HUES64 (cell line): ENCODE data around the gene TPD52L1.

Experiments
- H3K27ac ChIP-seq: 2 replicates; pipeline ENCODE4 v1.7.0; 2013; ENCODE audit warnings: low read depth, low read length, inconsistent platforms
- H3K27me3 ChIP-seq: 2 replicates; pipeline ENCODE4 v1.6.1; 2013; ENCODE audit warnings: mild to moderate bottlenecking, low read length; ENCODE audit not compliant: insufficient read depth
- H3K36me3 ChIP-seq: 2 replicates; pipeline ENCODE4 v1.6.1; 2013; ENCODE audit warnings: mild to moderate bottlenecking, low read length; ENCODE audit not compliant: insufficient read depth
- H3K4me1 ChIP-seq: 2 replicates; pipeline ENCODE4 v1.6.1; 2013; ENCODE audit warnings: mild to moderate bottlenecking, low read length, moderate library complexity; ENCODE audit not compliant: insufficient read depth
- H3K4me3 ChIP-seq: 2 replicates; pipeline ENCODE4 v1.5.1; 2013; ENCODE audit warnings: mild to moderate bottlenecking, low read length, moderate library complexity
- H3K9ac ChIP-seq: 2 replicates; pipeline ENCODE4 v1.6.1; 2013; ENCODE audit warnings: mild to moderate bottlenecking, low read depth, low read length
- H3K9me3 ChIP-seq: 2 replicates; pipeline ENCODE4 v1.6.1; 2013; ENCODE audit warnings: low read depth, low read length; ENCODE audit not compliant: insufficient read depth
- WGBS: fragments of 150-250, 120-280 bp; methylation state at CpG from one replicate; pipeline ENCODE4 v1.1.7; 2013; ENCODE audit warnings: missing lambda C conversion rate; 5-methylcytosine and 5-hydroxymethylcytosine counted together

The TPD52L1 gene

GRCh38 chr6:125259354-125259736 is 105.8 kb downstream of the TPD52L1 start:
- H3K27me3 ChIP-seq, result no peaks in the 10 kb centered on the region

GRCh38 chr6:125262016-125263013 is 108.7 kb downstream of the TPD52L1 start:
- Histone ChIP-seq H3K9ac (no peak overlapping the region), H3K4me3 (no peak overlapping the region), H3K36me3 (no peaks in the 10 kb centered on the region), H3K4me1 (no peaks in the 10 kb centered on the region), H3K27me3 (no peaks in the 10 kb centered on the region), H3K27ac (no peak overlapping the region), H3K9me3 (no peaks in the 10 kb centered on the region)
- 90% methylated on average over 11 of the region's 12 CpGs for WGBS

More at GRCh38 chr6:125259354-125259736, 105.8 kb downstream of the TPD52L1 start:
- WGBS, result 86% methylated on average over 2 of the region's 2 CpGs
- Histone ChIP-seq H3K9me3 (no peaks in the 10 kb centered on the region), H3K27ac (no peak overlapping the region), H3K36me3 (no peaks in the 10 kb centered on the region), H3K4me1 (no peaks in the 10 kb centered on the region), H3K4me3 (no peak overlapping the region), H3K9ac (no peak overlapping the region)

DNA sequence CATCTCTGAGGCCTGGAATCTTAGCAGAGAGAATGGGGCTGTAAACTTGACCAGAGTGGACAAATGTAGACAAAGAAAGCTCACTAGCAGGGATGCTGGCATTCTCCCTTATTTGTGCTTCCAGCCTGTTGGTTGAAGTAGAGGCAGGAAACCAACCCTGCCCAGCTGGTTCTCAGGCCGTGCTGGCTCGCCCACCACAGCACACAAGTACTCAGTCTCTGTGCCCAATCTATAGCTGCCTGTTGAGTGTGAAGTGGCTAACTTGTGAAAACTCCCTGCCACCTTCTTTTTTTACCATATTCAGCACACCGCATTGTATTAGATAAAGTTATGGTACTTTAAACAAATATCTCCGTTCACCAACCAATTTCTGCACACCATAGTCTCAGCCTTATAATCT is 110.9 kb downstream of the TPD52L1 start:
- no peaks in the 10 kb centered on the region for H3K4me1 ChIP-seq
- H3K36me3 ChIP-seq, result no peaks in the 10 kb centered on the region
- H3K9ac ChIP-seq, result no peak overlapping the region
- H3K27me3 ChIP-seq, result no peaks in the 10 kb centered on the region
- no peak overlapping the region for H3K4me3 ChIP-seq
- H3K27ac ChIP-seq, result no peak overlapping the region
- no peaks in the 10 kb centered on the region for H3K9me3 ChIP-seq
- 88% methylated on average over 1 of the region's 4 CpGs for WGBS

- Histone ChIP-seq H3K36me3 (peaks cover 4% of the 10 kb centered on the region), H3K4me3 (no peak overlapping the region), H3K4me1 (no peaks in the 10 kb centered on the region), H3K27me3 (no peaks in the 10 kb centered on the region), H3K9ac (no peak overlapping the region), H3K9me3 (no peaks in the 10 kb centered on the region), H3K27ac (no peak overlapping the region)
- WGBS, result 95% methylated on average over 12 of the region's 12 CpGs
Observed at GRCh38 chr6:125267806-125268523, 114.4 kb downstream of the TPD52L1 start.

GRCh38 chr6:125268765-125269164 is 115.2 kb downstream of the TPD52L1 start:
- Histone ChIP-seq H3K9ac (no peak overlapping the region), H3K27ac (no peak overlapping the region), H3K36me3 (peaks cover 4% of the 10 kb centered on the region), H3K4me1 (no peaks in the 10 kb centered on the region), H3K27me3 (no peaks in the 10 kb centered on the region), H3K9me3 (no peaks in the 10 kb centered on the region), H3K4me3 (no peak overlapping the region)
- 94% methylated on average over 4 of the region's 4 CpGs for WGBS

DNA sequence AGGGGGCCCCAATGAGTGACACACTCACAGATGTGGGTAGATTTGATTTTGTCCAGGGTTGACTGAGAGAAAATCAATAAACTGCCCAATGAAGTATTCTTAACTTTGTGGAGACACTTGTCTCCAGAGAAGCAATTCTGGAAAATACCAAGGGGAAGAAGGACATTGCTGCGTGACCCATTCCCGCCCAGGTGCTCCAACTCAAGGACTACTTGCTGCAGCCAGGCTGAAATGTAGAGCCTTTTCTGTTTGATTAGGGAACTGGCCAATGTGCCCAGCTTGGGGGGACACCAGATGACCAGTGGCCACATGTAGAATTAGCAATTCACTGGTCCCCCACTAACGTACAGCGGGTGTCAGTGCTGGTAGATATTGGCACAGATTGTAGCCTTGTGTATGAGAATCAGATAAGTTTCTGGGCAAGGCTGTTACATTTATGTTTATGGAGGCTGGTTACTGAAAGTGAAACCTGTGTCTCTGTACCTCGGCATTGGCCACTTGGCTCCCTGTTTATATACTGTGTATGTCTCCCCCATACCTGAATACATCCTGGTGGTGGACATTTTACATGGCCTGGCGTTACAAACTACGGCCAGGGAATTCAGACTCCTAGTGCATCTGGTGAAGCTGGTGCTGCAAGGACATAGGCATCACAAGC is 115.9 kb downstream of the TPD52L1 start:
- Histone ChIP-seq H3K27me3 (no peaks in the 10 kb centered on the region), H3K4me3 (no peak overlapping the region), H3K27ac (no peak overlapping the region), H3K4me1 (no peaks in the 10 kb centered on the region), H3K9ac (no peak overlapping the region), H3K36me3 (peaks cover 4% of the 10 kb centered on the region), H3K9me3 (no peaks in the 10 kb centered on the region)
- 95% methylated on average over 7 of the region's 7 CpGs for WGBS

DNA sequence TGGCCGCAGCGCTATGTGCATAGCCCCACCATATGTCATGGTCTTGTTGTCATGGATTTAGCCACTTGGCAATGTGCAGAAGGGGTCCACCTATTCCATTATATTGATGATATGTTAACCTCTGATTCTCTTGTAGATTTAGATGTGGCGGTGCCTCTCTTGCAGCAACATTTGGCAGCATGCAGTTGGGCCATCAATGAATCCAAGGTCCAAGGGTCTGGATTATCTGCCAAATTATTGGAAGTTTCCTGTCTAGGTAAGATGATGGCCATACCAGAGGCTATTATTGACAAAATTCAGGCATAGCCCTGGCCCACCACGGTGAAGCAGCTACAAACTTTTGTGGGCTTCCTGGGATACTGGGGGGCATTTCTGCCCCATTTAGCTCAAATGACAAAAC is 116.8 kb downstream of the TPD52L1 start:
- no peaks in the 10 kb centered on the region for H3K4me1 ChIP-seq
- H3K9me3 ChIP-seq, result no peaks in the 10 kb centered on the region
- no peak overlapping the region for H3K27ac ChIP-seq
- no peak overlapping the region for H3K4me3 ChIP-seq
- H3K27me3 ChIP-seq, result no peaks in the 10 kb centered on the region
- H3K36me3 ChIP-seq, result peaks cover 11% of the 10 kb centered on the region
- 94% methylated on average over 4 of the region's 4 CpGs for WGBS
- H3K9ac ChIP-seq, result no peak overlapping the region

DNA sequence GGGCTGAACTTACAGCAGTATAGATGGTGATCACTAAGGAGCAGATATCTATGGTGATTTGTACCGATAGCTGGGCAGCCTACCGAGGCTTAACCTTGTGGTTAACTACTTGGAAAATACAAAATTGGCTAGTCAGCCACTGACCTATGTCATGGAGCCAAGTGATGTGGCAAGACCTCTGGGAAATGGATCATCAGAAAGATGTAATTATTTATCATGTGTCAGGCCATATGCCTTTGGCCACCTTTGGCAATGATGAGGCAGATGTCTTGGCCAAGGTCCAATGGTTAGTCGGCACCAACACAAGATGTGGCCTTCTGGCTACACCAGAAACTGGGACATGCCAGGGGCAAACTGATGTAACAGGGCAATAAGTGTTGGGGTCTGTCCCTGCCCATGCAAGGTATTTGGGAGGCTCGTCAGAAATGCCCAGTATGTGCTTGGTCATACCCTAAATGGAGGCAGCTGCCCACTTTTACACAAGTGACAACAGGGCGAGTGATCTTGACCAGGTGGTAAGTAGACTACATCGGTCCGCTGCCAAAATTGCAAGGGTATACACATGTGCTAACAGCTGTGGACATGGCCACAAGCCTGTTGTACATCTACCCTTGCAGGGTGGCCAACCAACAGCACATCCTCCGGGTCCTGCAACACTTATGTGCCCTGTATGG is 118.0 kb downstream of the TPD52L1 start:
- Histone ChIP-seq H3K4me3 (no peak overlapping the region), H3K36me3 (peaks cover 24% of the 10 kb centered on the region), H3K27ac (no peak overlapping the region), H3K9ac (no peak overlapping the region), H3K4me1 (no peaks in the 10 kb centered on the region), H3K9me3 (no peaks in the 10 kb centered on the region), H3K27me3 (no peaks in the 10 kb centered on the region)
- 89% methylated on average over 8 of the region's 8 CpGs for WGBS

- Histone ChIP-seq H3K9ac (no peak overlapping the region), H3K9me3 (no peaks in the 10 kb centered on the region), H3K36me3 (peaks cover 35% of the 10 kb centered on the region), H3K4me3 (no peak overlapping the region), H3K4me1 (no peaks in the 10 kb centered on the region), H3K27ac (no peak overlapping the region), H3K27me3 (no peaks in the 10 kb centered on the region)
- WGBS, result 95% methylated on average over 8 of the region's 8 CpGs
Observed at GRCh38 chr6:125273251-125273650, 119.7 kb downstream of the TPD52L1 start.

DNA sequence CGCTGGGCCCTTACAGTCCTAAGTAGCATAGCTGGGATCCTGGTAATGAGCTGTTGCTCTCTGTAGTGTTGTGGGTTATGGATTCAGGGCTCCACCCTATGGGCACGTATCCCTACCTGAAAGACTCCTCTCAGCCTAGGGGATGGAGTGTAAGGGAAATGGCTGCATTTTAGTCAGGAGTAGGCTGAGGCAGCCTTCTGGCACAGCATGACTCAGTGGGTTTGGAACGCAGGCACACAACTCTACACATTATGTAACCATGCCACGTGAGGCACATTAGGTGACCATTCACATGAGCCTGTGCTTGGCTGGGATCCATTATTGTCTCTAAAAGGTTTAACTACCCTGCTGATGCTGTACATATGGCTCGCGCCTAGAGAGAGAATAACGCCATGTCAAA is 120.4 kb downstream of the TPD52L1 start:
- Histone ChIP-seq H3K27me3 (no peaks in the 10 kb centered on the region), H3K27ac (no peak overlapping the region), H3K4me3 (no peak overlapping the region), H3K9me3 (no peaks in the 10 kb centered on the region), H3K4me1 (peaks cover 4% of the 10 kb centered on the region; the same call in 1 of the 2 replicates), H3K36me3 (peaks cover 37% of the 10 kb centered on the region), H3K9ac (no peak overlapping the region)
- 96% methylated on average over 7 of the region's 7 CpGs for WGBS
